GM23338 (cell line): ENCODE results near the gene PXYLP1.

Experiments
- CREB1 ChIP-seq: fragments of 250-450 bp; sonication (Bioruptor Pico); IDR thresholded peaks from 2 replicates; pipeline ENCODE4 v1.5.0; 2020; ENCODE audit warnings: low read depth, mild to moderate bottlenecking, moderate library complexity
- CTCF ChIP-seq, 2 experiments: fragments of 200-600 bp in 1 of 2; sonication (generic) in 1 of 2; conservative IDR thresholded peaks; 2 replicates each; pipeline versions ENCODE4 v1.5.1 to v1.6.1; 2016 to 2017; ENCODE audit warnings: antibody characterized with exemption in 2 of 2, low read depth in 2 of 2, mild to moderate bottlenecking in 2 of 2, moderate library complexity in 1 of 2
- EZH2 ChIP-seq: fragments of 200-600 bp; sonication (generic); IDR thresholded peaks from one replicate; pipeline ENCODE4 v1.8.0; 2017; ENCODE audit warnings: antibody characterized with exemption, mild to moderate bottlenecking, low read depth; ENCODE audit not compliant: unreplicated experiment
- EZH2phosphoT487 ChIP-seq: fragments of 200-600 bp; sonication (generic); IDR thresholded peaks from one replicate; pipeline ENCODE4 v1.8.1; 2018; ENCODE audit warnings: antibody characterized with exemption; ENCODE audit not compliant: unreplicated experiment
- JUNB ChIP-seq: IDR thresholded peaks from one replicate; pipeline ENCODE4 v1.6.1; 2016; ENCODE audit warnings: antibody characterized with exemption; ENCODE audit not compliant: unreplicated experiment
- NANOG ChIP-seq: IDR thresholded peaks from 2 replicates; pipeline ENCODE4 v1.6.1; 2016; ENCODE audit warnings: antibody characterized with exemption, borderline replicate concordance
- POLR2AphosphoS5 ChIP-seq: IDR thresholded peaks from 2 replicates; pipeline ENCODE4 v1.6.1; 2016; ENCODE audit warnings: antibody characterized with exemption, low read depth
- STAT1 ChIP-seq: IDR thresholded peaks from one replicate; pipeline ENCODE4 v1.6.1; 2016; ENCODE audit warnings: antibody characterized with exemption; ENCODE audit not compliant: unreplicated experiment
- ZNF114 ChIP-seq: fragments of 250-450 bp; sonication (Bioruptor Pico); IDR thresholded peaks from 2 replicates; pipeline ENCODE4 v1.5.0; 2020; ENCODE audit warnings: mild to moderate bottlenecking, moderate library complexity
- ZNF462 ChIP-seq: fragments of 250-450 bp; sonication (Bioruptor Pico); IDR thresholded peaks from 2 replicates; pipeline ENCODE4 v1.5.0; 2020; ENCODE audit warnings: mild to moderate bottlenecking, moderate library complexity
- TF ChIP-seq, protein P1 (sequence below): IDR thresholded peaks from 2 replicates; pipeline ENCODE4 v1.6.1; 2016; ENCODE audit warnings: antibody characterized with exemption
- TF ChIP-seq, protein P2 (sequence below): IDR thresholded peaks from one replicate; pipeline ENCODE4 v1.6.1; 2018; ENCODE audit warnings: antibody characterized with exemption; ENCODE audit not compliant: unreplicated experiment

- no peak for TF ChIP-seq CTCF (conservative IDR thresholded peaks at IDR 0.05; ENCODE audit: low read depth in 2 of 2)
- no peak for TF ChIP-seq JUNB
- TF ChIP-seq EZH2phosphoT487 = no peak
- TF ChIP-seq EZH2 = no peak
- TF ChIP-seq POLR2AphosphoS5 = no peak
- TF ChIP-seq STAT1 = no peak
- TF ChIP-seq NANOG = no peak
- no peak for TF ChIP-seq CREB1
- TF ChIP-seq, protein P1, sequence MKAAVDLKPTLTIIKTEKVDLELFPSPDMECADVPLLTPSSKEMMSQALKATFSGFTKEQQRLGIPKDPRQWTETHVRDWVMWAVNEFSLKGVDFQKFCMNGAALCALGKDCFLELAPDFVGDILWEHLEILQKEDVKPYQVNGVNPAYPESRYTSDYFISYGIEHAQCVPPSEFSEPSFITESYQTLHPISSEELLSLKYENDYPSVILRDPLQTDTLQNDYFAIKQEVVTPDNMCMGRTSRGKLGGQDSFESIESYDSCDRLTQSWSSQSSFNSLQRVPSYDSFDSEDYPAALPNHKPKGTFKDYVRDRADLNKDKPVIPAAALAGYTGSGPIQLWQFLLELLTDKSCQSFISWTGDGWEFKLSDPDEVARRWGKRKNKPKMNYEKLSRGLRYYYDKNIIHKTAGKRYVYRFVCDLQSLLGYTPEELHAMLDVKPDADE = no peak
- TF ChIP-seq ZNF462 (CRISPR knock-in tag) = no peak
- TF ChIP-seq, protein P2, sequence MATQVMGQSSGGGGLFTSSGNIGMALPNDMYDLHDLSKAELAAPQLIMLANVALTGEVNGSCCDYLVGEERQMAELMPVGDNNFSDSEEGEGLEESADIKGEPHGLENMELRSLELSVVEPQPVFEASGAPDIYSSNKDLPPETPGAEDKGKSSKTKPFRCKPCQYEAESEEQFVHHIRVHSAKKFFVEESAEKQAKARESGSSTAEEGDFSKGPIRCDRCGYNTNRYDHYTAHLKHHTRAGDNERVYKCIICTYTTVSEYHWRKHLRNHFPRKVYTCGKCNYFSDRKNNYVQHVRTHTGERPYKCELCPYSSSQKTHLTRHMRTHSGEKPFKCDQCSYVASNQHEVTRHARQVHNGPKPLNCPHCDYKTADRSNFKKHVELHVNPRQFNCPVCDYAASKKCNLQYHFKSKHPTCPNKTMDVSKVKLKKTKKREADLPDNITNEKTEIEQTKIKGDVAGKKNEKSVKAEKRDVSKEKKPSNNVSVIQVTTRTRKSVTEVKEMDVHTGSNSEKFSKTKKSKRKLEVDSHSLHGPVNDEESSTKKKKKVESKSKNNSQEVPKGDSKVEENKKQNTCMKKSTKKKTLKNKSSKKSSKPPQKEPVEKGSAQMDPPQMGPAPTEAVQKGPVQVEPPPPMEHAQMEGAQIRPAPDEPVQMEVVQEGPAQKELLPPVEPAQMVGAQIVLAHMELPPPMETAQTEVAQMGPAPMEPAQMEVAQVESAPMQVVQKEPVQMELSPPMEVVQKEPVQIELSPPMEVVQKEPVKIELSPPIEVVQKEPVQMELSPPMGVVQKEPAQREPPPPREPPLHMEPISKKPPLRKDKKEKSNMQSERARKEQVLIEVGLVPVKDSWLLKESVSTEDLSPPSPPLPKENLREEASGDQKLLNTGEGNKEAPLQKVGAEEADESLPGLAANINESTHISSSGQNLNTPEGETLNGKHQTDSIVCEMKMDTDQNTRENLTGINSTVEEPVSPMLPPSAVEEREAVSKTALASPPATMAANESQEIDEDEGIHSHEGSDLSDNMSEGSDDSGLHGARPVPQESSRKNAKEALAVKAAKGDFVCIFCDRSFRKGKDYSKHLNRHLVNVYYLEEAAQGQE = no peak
- TF ChIP-seq ZNF114 (CRISPR knock-in tag) = no peak
Measured at GRCh38 chr3:141274411-141275031, 42.9 kb downstream of the PXYLP1 start.
